ENCODE measurements around the gene PIEZO1. TPM values are rescaled to one million over a fixed set of nuclear protein-coding genes. Genes with fewer than 3 reads are reported as not detected.

The PIEZO1 gene
- total and polyA plus RNA-seq, 9 of the 15 experiments (the other 6 are each of a cell fraction or from before 2014, with no cell fraction given), result 3.6 to 432 (median 131) TPM

- TF ChIP-seq, protein P1, sequence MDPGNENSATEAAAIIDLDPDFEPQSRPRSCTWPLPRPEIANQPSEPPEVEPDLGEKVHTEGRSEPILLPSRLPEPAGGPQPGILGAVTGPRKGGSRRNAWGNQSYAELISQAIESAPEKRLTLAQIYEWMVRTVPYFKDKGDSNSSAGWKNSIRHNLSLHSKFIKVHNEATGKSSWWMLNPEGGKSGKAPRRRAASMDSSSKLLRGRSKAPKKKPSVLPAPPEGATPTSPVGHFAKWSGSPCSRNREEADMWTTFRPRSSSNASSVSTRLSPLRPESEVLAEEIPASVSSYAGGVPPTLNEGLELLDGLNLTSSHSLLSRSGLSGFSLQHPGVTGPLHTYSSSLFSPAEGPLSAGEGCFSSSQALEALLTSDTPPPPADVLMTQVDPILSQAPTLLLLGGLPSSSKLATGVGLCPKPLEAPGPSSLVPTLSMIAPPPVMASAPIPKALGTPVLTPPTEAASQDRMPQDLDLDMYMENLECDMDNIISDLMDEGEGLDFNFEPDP (CRISPR knock-in tag; IDR thresholded peaks at IDR 0.05), result no peak
- TF ChIP-seq SIN3A (IDR thresholded peaks at IDR 0.05; ENCODE audit: borderline replicate concordance in 2 of 2, control insufficient read depth in 1 of 2, low read depth in 2 of 2, low read length in 2 of 2) (no peak; a peak in 2 of 4 replicates), ETS1 (conservative IDR thresholded peaks at IDR 0.05; ENCODE audit: control insufficient read depth, low read depth, low read length) (peak; percentile 36), TRIM28 (IDR thresholded peaks at IDR 0.05) (no peak; the same call in 1 of the 2 replicates), ZNF431 (CRISPR knock-in tag; IDR thresholded peaks at IDR 0.05) (peak; percentile 88), ZZZ3 (IDR thresholded peaks at IDR 0.05) (no peak), THRAP3 (IDR thresholded peaks at IDR 0.05; ENCODE audit: borderline replicate concordance) (no peak), GATAD2A (IDR thresholded peaks at IDR 0.05) (peak; percentile 99), PTTG1 (tag; IDR thresholded peaks at IDR 0.05; ENCODE audit: low read depth) (no peak), PYGO2 (tag; IDR thresholded peaks at IDR 0.05) (no peak), ZNF316 (IDR thresholded peaks at IDR 0.05) (no peak), CBX5 (IDR thresholded peaks at IDR 0.05; ENCODE audit: borderline replicate concordance, low read depth) (no peak), LARP7 (IDR thresholded peaks at IDR 0.05) (no peak), MAFG (tag; conservative IDR thresholded peaks at IDR 0.05) (no peak), ZNF121 (CRISPR knock-in tag; conservative IDR thresholded peaks at IDR 0.05) (peak; percentile 65), SRF (CRISPR knock-in tag; IDR thresholded peaks at IDR 0.05) (no peak)
- TF ChIP-seq, protein P2, sequence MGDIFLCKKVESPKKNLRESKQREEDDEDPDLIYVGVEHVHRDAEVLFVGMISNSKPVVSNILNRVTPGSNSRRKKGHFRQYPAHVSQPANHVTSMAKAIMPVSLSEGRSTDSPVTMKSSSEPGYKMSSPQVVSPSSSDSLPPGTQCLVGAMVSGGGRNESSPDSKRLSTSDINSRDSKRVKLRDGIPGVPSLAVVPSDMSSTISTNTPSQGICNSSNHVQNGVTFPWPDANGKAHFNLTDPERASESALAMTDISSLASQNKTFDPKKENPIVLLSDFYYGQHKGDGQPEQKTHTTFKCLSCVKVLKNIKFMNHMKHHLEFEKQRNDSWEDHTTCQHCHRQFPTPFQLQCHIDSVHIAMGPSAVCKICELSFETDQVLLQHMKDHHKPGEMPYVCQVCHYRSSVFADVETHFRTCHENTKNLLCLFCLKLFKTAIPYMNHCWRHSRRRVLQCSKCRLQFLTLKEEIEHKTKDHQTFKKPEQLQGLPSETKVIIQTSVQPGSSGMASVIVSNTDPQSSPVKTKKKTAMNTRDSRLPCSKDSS (IDR thresholded peaks at IDR 0.05; ENCODE audit: low read depth, partially characterized antibody), result no peak
- TF ChIP-seq, protein P3, sequence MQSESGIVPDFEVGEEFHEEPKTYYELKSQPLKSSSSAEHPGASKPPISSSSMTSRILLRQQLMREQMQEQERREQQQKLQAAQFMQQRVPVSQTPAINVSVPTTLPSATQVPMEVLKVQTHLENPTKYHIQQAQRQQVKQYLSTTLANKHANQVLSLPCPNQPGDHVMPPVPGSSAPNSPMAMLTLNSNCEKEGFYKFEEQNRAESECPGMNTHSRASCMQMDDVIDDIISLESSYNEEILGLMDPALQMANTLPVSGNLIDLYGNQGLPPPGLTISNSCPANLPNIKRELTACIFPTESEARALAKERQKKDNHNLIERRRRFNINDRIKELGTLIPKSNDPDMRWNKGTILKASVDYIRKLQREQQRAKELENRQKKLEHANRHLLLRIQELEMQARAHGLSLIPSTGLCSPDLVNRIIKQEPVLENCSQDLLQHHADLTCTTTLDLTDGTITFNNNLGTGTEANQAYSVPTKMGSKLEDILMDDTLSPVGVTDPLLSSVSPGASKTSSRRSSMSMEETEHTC (IDR thresholded peaks at IDR 0.05), result no peak
- TF ChIP-seq, protein P4, sequence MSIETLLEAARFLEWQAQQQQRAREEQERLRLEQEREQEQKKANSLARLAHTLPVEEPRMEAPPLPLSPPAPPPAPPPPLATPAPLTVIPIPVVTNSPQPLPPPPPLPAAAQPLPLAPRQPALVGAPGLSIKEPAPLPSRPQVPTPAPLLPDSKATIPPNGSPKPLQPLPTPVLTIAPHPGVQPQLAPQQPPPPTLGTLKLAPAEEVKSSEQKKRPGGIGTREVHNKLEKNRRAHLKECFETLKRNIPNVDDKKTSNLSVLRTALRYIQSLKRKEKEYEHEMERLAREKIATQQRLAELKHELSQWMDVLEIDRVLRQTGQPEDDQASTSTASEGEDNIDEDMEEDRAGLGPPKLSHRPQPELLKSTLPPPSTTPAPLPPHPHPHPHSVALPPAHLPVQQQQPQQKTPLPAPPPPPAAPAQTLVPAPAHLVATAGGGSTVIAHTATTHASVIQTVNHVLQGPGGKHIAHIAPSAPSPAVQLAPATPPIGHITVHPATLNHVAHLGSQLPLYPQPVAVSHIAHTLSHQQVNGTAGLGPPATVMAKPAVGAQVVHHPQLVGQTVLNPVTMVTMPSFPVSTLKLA (conservative IDR thresholded peaks at IDR 0.05), result peak; percentile 65 to 84
- TF ChIP-seq, protein P5, sequence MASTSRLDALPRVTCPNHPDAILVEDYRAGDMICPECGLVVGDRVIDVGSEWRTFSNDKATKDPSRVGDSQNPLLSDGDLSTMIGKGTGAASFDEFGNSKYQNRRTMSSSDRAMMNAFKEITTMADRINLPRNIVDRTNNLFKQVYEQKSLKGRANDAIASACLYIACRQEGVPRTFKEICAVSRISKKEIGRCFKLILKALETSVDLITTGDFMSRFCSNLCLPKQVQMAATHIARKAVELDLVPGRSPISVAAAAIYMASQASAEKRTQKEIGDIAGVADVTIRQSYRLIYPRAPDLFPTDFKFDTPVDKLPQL (IDR thresholded peaks at IDR 0.05; ENCODE audit: extremely low read depth, insufficient read length), result peak; percentile 62
Observed at GRCh38 chr16:88785106-88785924, at the start of gene PIEZO1 (continued).
